Smooth muscle cell (in vitro differentiated cells): Measurements from ENCODE around the gene THOP1. TPM values are rescaled to one million over a fixed set of nuclear protein-coding genes. Genes with fewer than 3 reads are reported as not detected.

Experiments
- DNase-seq: peaks from one replicate; lab custom pipeline; 2025; ENCODE audit not compliant: unreplicated experiment; lab: John Stamatoyannopoulos, UW
- H2AFZ ChIP-seq: fragments of 200-600 bp; sonication (generic); 2 replicates; pipeline ENCODE4 v1.6.0; 2016; ENCODE audit warnings: antibody characterized with exemption, low read depth, mild to moderate bottlenecking
- H3F3A ChIP-seq: fragments of 200-600 bp; sonication (generic); 2 replicates; pipeline ENCODE4 v1.6.0; 2017; ENCODE audit warnings: antibody characterized with exemption, low read depth
- H3K27ac ChIP-seq: fragments of 200-600 bp; sonication (generic); 2 replicates; pipeline ENCODE4 v1.5.1; 2016; ENCODE audit warnings: low read depth, mild to moderate bottlenecking
- H3K27me3 ChIP-seq: fragments of 200-600 bp; sonication (generic); 2 replicates; pipeline ENCODE4 v1.6.1; 2016; ENCODE audit warnings: low read depth, mild to moderate bottlenecking
- H3K36me3 ChIP-seq: fragments of 200-600 bp; sonication (generic); 2 replicates; pipeline ENCODE4 v1.5.1; 2016; ENCODE audit warnings: low read depth
- H3K4me1 ChIP-seq: fragments of 200-600 bp; sonication (generic); 2 replicates; pipeline ENCODE4 v1.5.1; 2016; ENCODE audit warnings: low read depth
- H3K4me2 ChIP-seq: fragments of 200-600 bp; sonication (generic); 2 replicates; pipeline ENCODE4 v1.6.0; 2016; ENCODE audit warnings: mild to moderate bottlenecking
- H3K4me3 ChIP-seq: fragments of 200-600 bp; sonication (generic); 2 replicates; pipeline ENCODE4 v1.5.1; 2016; ENCODE audit warnings: mild to moderate bottlenecking
- H3K79me2 ChIP-seq: fragments of 200-600 bp; sonication (generic); 2 replicates; pipeline ENCODE4 v1.6.0; 2016; ENCODE audit warnings: low read depth, mild to moderate bottlenecking
- H3K9ac ChIP-seq: fragments of 200-600 bp; sonication (generic); 2 replicates; pipeline ENCODE4 v1.6.0; 2016; ENCODE audit warnings: low read depth
- H3K9me3 ChIP-seq: fragments of 200-600 bp; sonication (generic); replicated peaks from 2 replicates; pipeline ENCODE4 v1.5.1; 2016; ENCODE audit warnings: low read depth
- H4K20me1 ChIP-seq: fragments of 200-600 bp; sonication (generic); 2 replicates; pipeline ENCODE4 v1.6.0; 2016; ENCODE audit warnings: low read depth
- CTCF ChIP-seq: fragments of 200-600 bp; sonication (generic); IDR thresholded peaks from 2 replicates; pipeline ENCODE4 v1.5.1; 2017; ENCODE audit warnings: borderline replicate concordance, mild to moderate bottlenecking, antibody characterized with exemption; ENCODE audit not compliant: insufficient read depth, poor library complexity, severe bottlenecking
- WGBS: methylation state at CpG from one replicate; pipeline ENCODE4 v1.1.7; 2016; ENCODE audit warnings: low lambda C conversion rate; 5-methylcytosine and 5-hydroxymethylcytosine counted together
- polyA plus RNA-seq: library from polyadenylated mRNA; unstranded; fragments of >200 nt; fragmentation: Nextera tagmentation; extraction: Ambion mirVana; gene quantifications from 2 replicates; pipeline ENCODE4 v1.2.1, GENCODE V29; 2016
- total RNA-seq: library from RNA; depleted of rRNA; stranded (reverse); fragments of >200 nt; gene quantifications from 2 replicates; pipeline ENCODE4 v1.2.3, GENCODE V29; 2014

THOP1 gene
- total and polyA plus RNA-seq, 2 experiments from 2014 or later = 40.5 to 65.6 TPM

- no peak for TF ChIP-seq CTCF
- no peaks in the 10 kb centered on the region for H3K9me3 ChIP-seq
- H3K4me2 ChIP-seq = no peak overlapping the region
- no peaks in the 10 kb centered on the region for H3K36me3 ChIP-seq
- H3K27ac ChIP-seq = no peak overlapping the region
- H3K9ac ChIP-seq = no peak overlapping the region
- H3K79me2 ChIP-seq = no peaks in the 10 kb centered on the region
- H4K20me1 ChIP-seq = peaks cover 27% of the 10 kb centered on the region
- H3F3A ChIP-seq = no peaks in the 10 kb centered on the region
- H3K4me3 ChIP-seq = no peak overlapping the region
- no peak for DNase-seq
- no peak overlapping the region for H2AFZ ChIP-seq
- H3K4me1 ChIP-seq = no peaks in the 10 kb centered on the region
- WGBS = 96% methylated on average over 29 of the region's 41 CpGs
- no peaks in the 10 kb centered on the region for H3K27me3 ChIP-seq
Measured at GRCh38 chr19:2799273-2800020, 14.1 kb downstream of the THOP1 start.

- Histone ChIP-seq H3K4me2 (no peak overlapping the region), H3K36me3 (no peaks in the 10 kb centered on the region), H3K27me3 (no peaks in the 10 kb centered on the region), H3K9me3 (no peaks in the 10 kb centered on the region), H3K4me1 (no peaks in the 10 kb centered on the region), H3F3A (no peaks in the 10 kb centered on the region), H3K79me2 (no peaks in the 10 kb centered on the region), H2AFZ (no peak overlapping the region), H3K9ac (no peak overlapping the region), H3K27ac (no peak overlapping the region), H4K20me1 (peaks cover 27% of the 10 kb centered on the region), H3K4me3 (no peak overlapping the region)
- 97% methylated on average over 18 of the region's 22 CpGs for WGBS
- no peak for DNase-seq
- no peak for TF ChIP-seq CTCF
Measured at GRCh38 chr19:2800506-2800905, 15.2 kb downstream of the THOP1 start.

- Histone ChIP-seq H3K4me1 (no peaks in the 10 kb centered on the region), H3K9ac (no peak overlapping the region), H3K4me3 (no peak overlapping the region), H4K20me1 (peaks cover 15% of the 10 kb centered on the region), H3K36me3 (no peaks in the 10 kb centered on the region), H2AFZ (no peak overlapping the region), H3K4me2 (no peak overlapping the region), H3K27me3 (no peaks in the 10 kb centered on the region), H3F3A (no peaks in the 10 kb centered on the region), H3K79me2 (no peaks in the 10 kb centered on the region), H3K27ac (no peak overlapping the region), H3K9me3 (no peaks in the 10 kb centered on the region)
- no peak for TF ChIP-seq CTCF
- no peak for DNase-seq
- WGBS = 97% methylated on average over 17 of the region's 17 CpGs
Measured at GRCh38 chr19:2802826-2803225, 17.5 kb downstream of the THOP1 start.
